ENCODE results near the gene PRCC. TPM values are rescaled to one million over a fixed set of nuclear protein-coding genes. Genes with fewer than 3 reads are reported as not detected.

Gene PRCC
- total and polyA plus RNA-seq, 9 donors, result 24.7 to 72.5 (median 50.9) TPM

- 31 to 41% (median 35%) methylated on average over 20 to 23 of the region's 23 CpGs for WGBS, 3 donors
- Histone ChIP-seq H3K27me3 (no peaks in the 10 kb centered on the region), H3K4me3 (no peak overlapping the region), H3K36me3 (no peaks in the 10 kb centered on the region), H3K27ac (no peak overlapping the region), H3K4me1 (ENCODE audit: insufficient read depth) (peaks cover 7% of the 10 kb centered on the region), H3K9me3 (no peaks in the 10 kb centered on the region)
- intact Hi-C loops (cut with DNase I), result no loop called here
- TF ChIP-seq EP300 (IDR thresholded peaks at IDR 0.05) (no peak), POLR2A (IDR thresholded peaks at IDR 0.05) (no peak), CTCF (IDR thresholded peaks at IDR 0.05) (no peak)
- DNase-seq, result no peak
Measured at GRCh38 chr1:156849151-156849496, 81.8 kb downstream of the PRCC start.

Other genes starting within 250 kb of the PRCC start
- gene IQGAP3, start 195.0 kb upstream of the PRCC start, total RNA-seq, result 1 to 10 TPM in 1 of 7 donors, under 1 TPM in 5, not detected in 1; 0.05 to 1.2 (median 0.30) TPM
- under 1 TPM; 0.18 to 0.60 TPM for gene IQGAP3, start 195.0 kb upstream of the PRCC start, polyA plus RNA-seq
- gene TTC24, start 187.8 kb upstream of the PRCC start, total RNA-seq, result under 1 TPM in 1 of 7 donors, not detected in 6; 0.15 TPM
- under 1 TPM in 1 of 2 donors, not detected in 1; 0.12 TPM for gene TTC24, start 187.8 kb upstream of the PRCC start, polyA plus RNA-seq
- 10 to 100 TPM; 43.5 to 85.4 (median 65.4) TPM for gene NAXE, start 175.8 kb upstream of the PRCC start, total RNA-seq
- 10 to 100 TPM; 57.8 to 75.0 TPM for gene NAXE, start 175.8 kb upstream of the PRCC start, polyA plus RNA-seq
- 10 to 100 TPM; 11.1 to 45.1 (median 22.8) TPM for gene GPATCH4, start 166.1 kb upstream of the PRCC start, total RNA-seq
- gene GPATCH4, start 166.1 kb upstream of the PRCC start, polyA plus RNA-seq, result 10 to 100 TPM; 10.0 to 22.0 TPM
- gene HAPLN2, start 148.1 kb upstream of the PRCC start, total RNA-seq, result 1 to 10 TPM in 5 of 7 donors, under 1 TPM in 2; 0.30 to 1.9 (median 1.2) TPM
- 1 to 10 TPM in 1 of 2 donors, not detected in 1; 1.1 TPM for gene HAPLN2, start 148.1 kb upstream of the PRCC start, polyA plus RNA-seq
- gene BCAN, start 125.4 kb upstream of the PRCC start, total RNA-seq, result 1 to 10 TPM in 2 of 7 donors, under 1 TPM in 2, not detected in 3; 0.20 to 2.2 (median 1.0) TPM
- gene BCAN, start 125.4 kb upstream of the PRCC start, polyA plus RNA-seq, result under 1 TPM; 0.11 to 0.43 TPM
- gene NES, start 90.1 kb upstream of the PRCC start, total RNA-seq, result 10 to 100 TPM in 3 of 7 donors, 1 to 10 TPM in 4; 3.5 to 32.9 (median 9.8) TPM
- gene NES, start 90.1 kb upstream of the PRCC start, polyA plus RNA-seq, result 10 to 100 TPM; 13.5 to 31.7 TPM
- gene CRABP2, start 62.0 kb upstream of the PRCC start, total RNA-seq, result 10 to 100 TPM in 3 of 7 donors, 1 to 10 TPM in 4; 1.8 to 31.5 (median 5.5) TPM
- gene CRABP2, start 62.0 kb upstream of the PRCC start, polyA plus RNA-seq, result 10 to 100 TPM in 1 of 2 donors, 1 to 10 TPM in 1; 1.4 to 22.9 TPM
- 10 to 100 TPM; 22.4 to 39.6 (median 33.2) TPM for gene METTL25B, start 39.1 kb upstream of the PRCC start, total RNA-seq
- gene METTL25B, start 39.1 kb upstream of the PRCC start, polyA plus RNA-seq, result 10 to 100 TPM; 18.1 to 33.2 TPM
- 10 to 100 TPM; 11.7 to 33.8 (median 26.1) TPM for gene ISG20L2, start 38.8 kb upstream of the PRCC start, total RNA-seq
- 10 to 100 TPM; 13.6 to 58.7 TPM for gene ISG20L2, start 38.8 kb upstream of the PRCC start, polyA plus RNA-seq
- 10 to 100 TPM; 23.1 to 83.3 (median 61.8) TPM for gene MRPL24, start 26.4 kb upstream of the PRCC start, total RNA-seq
- gene MRPL24, start 26.4 kb upstream of the PRCC start, polyA plus RNA-seq, result 100 to 1,000 TPM in 1 of 2 donors, 10 to 100 TPM in 1; 71.3 to 173 TPM
- gene HDGF, start 15.9 kb upstream of the PRCC start, total RNA-seq, result 100 to 1,000 TPM in 6 of 7 donors, 10 to 100 TPM in 1; 81.1 to 175 (median 146) TPM
- 100 to 1,000 TPM; 104 to 184 TPM for gene HDGF, start 15.9 kb upstream of the PRCC start, polyA plus RNA-seq
- 1 to 10 TPM in 4 of 7 donors, under 1 TPM in 3; 0.40 to 2.8 (median 1.4) TPM for gene SH2D2A, start 49.3 kb downstream of the PRCC start, total RNA-seq
- under 1 TPM; 0.19 to 0.65 TPM for gene SH2D2A, start 49.3 kb downstream of the PRCC start, polyA plus RNA-seq
- under 1 TPM in 1 of 7 donors, not detected in 6; 0.15 TPM for gene INSRR, start 91.6 kb downstream of the PRCC start, total RNA-seq
- gene INSRR, start 91.6 kb downstream of the PRCC start, polyA plus RNA-seq, result under 1 TPM in 1 of 2 donors, not detected in 1; 0.02 TPM
- gene NTRK1, start 93.3 kb downstream of the PRCC start, total RNA-seq, result under 1 TPM in 4 of 7 donors, not detected in 3; 0.34 to 0.92 (median 0.41) TPM
- under 1 TPM in 1 of 2 donors, not detected in 1; 0.11 TPM for gene NTRK1, start 93.3 kb downstream of the PRCC start, polyA plus RNA-seq
- 10 to 100 TPM in 5 of 7 donors, 1 to 10 TPM in 2; 4.3 to 20.2 (median 12.3) TPM for gene PEAR1, start 126.2 kb downstream of the PRCC start, total RNA-seq
- 10 to 100 TPM; 13.7 to 21.2 TPM for gene PEAR1, start 126.2 kb downstream of the PRCC start, polyA plus RNA-seq
- gene LRRC71, start 153.1 kb downstream of the PRCC start, total RNA-seq, result 10 to 100 TPM in 1 of 7 donors, 1 to 10 TPM in 2, under 1 TPM in 2, not detected in 2; 0.36 to 11.1 (median 1.1) TPM
- under 1 TPM in 1 of 2 donors, not detected in 1; 0.07 TPM for gene LRRC71, start 153.1 kb downstream of the PRCC start, polyA plus RNA-seq